Tibial nerve (tissue), 4 donors: ENCODE measurements around the gene LILRB2.

Source experiments
- EP300 ChIP-seq, 2 donors: sonication (generic); formaldehyde crosslinking; IDR thresholded peaks; one replicate each; pipeline ENCODE4 v1.6.1; 2017; ENCODE audit warnings: antibody characterized with exemption in 2 of 2, mild to moderate bottlenecking in 1 of 2
- POLR2A ChIP-seq, 2 donors: fragments of 450-650 bp; IDR thresholded peaks; one replicate each; pipeline ENCODE4 v1.6.1; 2017; ENCODE audit warnings: antibody characterized with exemption in 2 of 2, mild to moderate bottlenecking in 2 of 2, moderate library complexity in 2 of 2
- TF ChIP-seq, protein P1 (sequence below), 5 experiments: fragments of 200-600 bp in 3 of 5; fragments of 450-650 bp in 2 of 5; sonication (generic) in 3 of 5; IDR thresholded peaks; one replicate each; pipeline ENCODE4 v1.5.1; 2016 to 2019; ENCODE audit warnings: antibody characterized with exemption in 5 of 5, mild to moderate bottlenecking in 3 of 5, moderate library complexity in 2 of 5

DNA sequence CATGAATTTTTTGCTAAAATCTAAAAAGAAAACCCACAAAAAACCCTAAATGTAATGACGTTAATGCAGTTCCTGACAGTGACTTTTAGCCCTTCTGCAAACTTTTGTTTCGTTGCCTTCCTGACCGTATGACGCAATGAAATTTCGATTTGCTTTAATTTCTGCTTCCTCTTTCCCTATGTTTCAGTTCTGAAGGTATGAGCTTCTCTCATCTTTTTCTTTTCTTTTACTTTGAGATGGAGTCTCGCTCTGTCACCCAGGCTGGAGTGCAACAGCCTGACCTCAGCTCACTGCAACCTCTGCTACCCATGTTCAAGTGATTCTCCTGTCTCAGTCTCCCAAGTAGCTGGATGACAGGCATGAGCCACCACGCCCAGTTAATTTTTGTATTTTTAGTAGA, 38.1 kb upstream of the LILRB2 start:
- TF ChIP-seq, protein P1, sequence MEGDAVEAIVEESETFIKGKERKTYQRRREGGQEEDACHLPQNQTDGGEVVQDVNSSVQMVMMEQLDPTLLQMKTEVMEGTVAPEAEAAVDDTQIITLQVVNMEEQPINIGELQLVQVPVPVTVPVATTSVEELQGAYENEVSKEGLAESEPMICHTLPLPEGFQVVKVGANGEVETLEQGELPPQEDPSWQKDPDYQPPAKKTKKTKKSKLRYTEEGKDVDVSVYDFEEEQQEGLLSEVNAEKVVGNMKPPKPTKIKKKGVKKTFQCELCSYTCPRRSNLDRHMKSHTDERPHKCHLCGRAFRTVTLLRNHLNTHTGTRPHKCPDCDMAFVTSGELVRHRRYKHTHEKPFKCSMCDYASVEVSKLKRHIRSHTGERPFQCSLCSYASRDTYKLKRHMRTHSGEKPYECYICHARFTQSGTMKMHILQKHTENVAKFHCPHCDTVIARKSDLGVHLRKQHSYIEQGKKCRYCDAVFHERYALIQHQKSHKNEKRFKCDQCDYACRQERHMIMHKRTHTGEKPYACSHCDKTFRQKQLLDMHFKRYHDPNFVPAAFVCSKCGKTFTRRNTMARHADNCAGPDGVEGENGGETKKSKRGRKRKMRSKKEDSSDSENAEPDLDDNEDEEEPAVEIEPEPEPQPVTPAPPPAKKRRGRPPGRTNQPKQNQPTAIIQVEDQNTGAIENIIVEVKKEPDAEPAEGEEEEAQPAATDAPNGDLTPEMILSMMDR (IDR thresholded peaks at IDR 0.05): no peak
- peak; percentile 37 to 45 for TF ChIP-seq EP300 (IDR thresholded peaks at IDR 0.05)
- no peak for TF ChIP-seq POLR2A (IDR thresholded peaks at IDR 0.05)
